ENCODE results near the gene GPANK1. TPM values are rescaled to one million over a fixed set of nuclear protein-coding genes. Genes with fewer than 3 reads are reported as not detected.
A peak's percentile ranks its signal among the peaks of the same experiment; 100 is the strongest.

Gene GPANK1
- total and polyA plus RNA-seq, 2 donors (not counting 1 experiment from before 2014, with no cell fraction given): 22.6 to 24.3 TPM

DNA sequence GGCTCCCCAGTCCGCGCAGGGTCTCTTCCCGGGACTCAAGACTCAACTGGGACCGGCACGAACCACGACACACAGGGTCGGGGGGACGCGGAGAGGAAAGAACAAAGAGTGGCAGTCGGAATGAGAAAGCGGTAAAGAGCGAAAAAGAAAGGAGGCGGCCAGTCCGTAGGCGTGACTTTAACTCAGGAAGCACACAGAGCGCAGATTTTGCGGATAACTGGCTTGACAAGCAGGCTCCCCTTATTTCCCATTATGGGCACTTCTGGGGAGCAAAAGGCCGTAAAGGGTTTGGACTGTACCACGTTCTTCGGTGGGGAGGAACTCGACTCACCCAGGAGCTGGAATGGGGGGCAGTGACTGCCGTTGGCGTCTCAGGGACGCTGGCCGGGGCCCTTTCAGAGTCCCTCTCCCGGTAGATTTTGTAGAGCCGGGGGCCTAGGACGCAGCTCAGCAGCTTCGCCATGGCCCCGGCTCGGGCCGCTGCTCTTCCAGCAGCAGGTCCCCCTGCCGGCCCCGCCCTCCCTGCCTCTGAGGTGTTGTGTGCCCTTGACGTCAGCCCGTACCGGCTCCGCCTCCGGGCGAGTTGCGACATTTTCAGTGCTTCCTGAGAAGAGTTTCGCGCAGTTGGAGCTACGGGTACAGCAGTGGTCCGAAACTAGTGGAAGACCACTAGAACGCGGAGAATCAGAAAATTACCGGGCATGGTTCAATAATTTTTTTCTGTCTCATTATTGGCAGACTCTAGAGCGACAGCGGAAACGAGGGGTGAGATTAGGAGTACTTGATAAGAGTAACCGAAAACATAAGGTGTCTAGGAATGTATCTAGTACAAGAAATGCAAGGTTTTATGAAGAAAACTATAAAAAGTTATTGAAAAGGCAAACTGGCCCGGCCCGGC is 38.3 kb upstream of the GPANK1 start, which contains the start of gene ABHD16A:
TSS of gene ABHD16A (minus strand) at position 506 of the 898 bp plus-strand sequence. CDS start at position 463, 43 bp downstream.
- Mint-ChIP-seq H3K4me1 (peaks cover 31% of the 10 kb centered on the region), H3K27me3 (no peaks in the 10 kb centered on the region), H3K27ac (peak within 1 kb of the TSS; percentile 91), H3K4me3 (peak within 1 kb of the TSS; percentile 98), H3K9me3 (ENCODE audit: insufficient read depth) (no peaks in the 10 kb centered on the region)
- Histone ChIP-seq H3K9me3 (ENCODE audit: control extremely low read depth in 1 of 3, control insufficient read depth in 2 of 3, insufficient read depth in 1 of 3, low read length in 2 of 3) (no peaks in the 10 kb centered on the region), H3K27ac (ENCODE audit: low read length in 2 of 2) (peak within 1 kb of the TSS; percentile 87 to 93), H3K4me2 (replicated peaks; ENCODE audit: low read depth, low read length, poor library complexity, severe bottlenecking) (peak within 1 kb of the TSS; percentile 75), H3K36me3 (replicated peaks in 1 of 2; ENCODE audit: control extremely low read depth in 1 of 2, control insufficient read depth in 1 of 2, extremely low read depth in 1 of 2, insufficient read depth in 2 of 2, low read length in 1 of 2) (peaks cover 0 to 27% of the 10 kb centered on the region in 2 experiments), H4K20me1 (ENCODE audit: control insufficient read depth, insufficient read depth, low read length, poor library complexity, severe bottlenecking) (no peaks in the 10 kb centered on the region), H2AFZ (ENCODE audit: insufficient read depth, low read depth, low read length, poor library complexity, severe bottlenecking) (peak within 1 kb of the TSS; percentile 89), H3K4me3 (ENCODE audit: control extremely low read depth in 1 of 5, extremely low read depth in 1 of 5, insufficient read depth in 1 of 5, low read depth in 2 of 5, low read length in 4 of 5) (peak within 1 kb of the TSS; percentile 65 to 98 (median 96)), H3K79me2 (ENCODE audit: control insufficient read depth, insufficient read depth, low read length) (peaks cover 42% of the 10 kb centered on the region), H3K4me1 (ENCODE audit: control insufficient read depth in 2 of 2, insufficient read depth in 2 of 2, low read length in 2 of 2) (peaks cover 20 to 28% of the 10 kb centered on the region in 2 donors), H3K27me3 (replicated peaks in 1 of 4; ENCODE audit: control extremely low read depth in 1 of 4, control insufficient read depth in 3 of 4, insufficient read depth in 4 of 4, low read length in 3 of 4) (no peaks in the 10 kb centered on the region), H3K9ac (ENCODE audit: low read length) (peak within 1 kb of the TSS; percentile 97)
- ATAC-seq (ENCODE audit: low read depth) (peak; percentile 95), DNase-seq (peak; percentile 99)
- 1% methylated on average over 50 of the region's 54 CpGs for WGBS (ENCODE audit: insufficient coverage)
- POLR2A ChIA-PET: interaction anchor here (0.6 to 1.9 kb wide), 10 partner anchors 22 to 160 kb away, joined by 3 to 16 read pairs (median 6); partner anchors contain the start of genes BAG6, CLIC1, DDAH2 and HSPA1B
- intact Hi-C loops (cut with micrococcal nuclease): loop anchor here (1.0 to 5.0 kb wide), 5 partner anchors 22 to 159 kb away; partner anchors contain the start of genes CSNK2B, DDAH2, LY6G5B and LY6G5C
- CTCF ChIA-PET: interaction anchor here (0.8 to 2.3 kb wide), 12 partner anchors 9 to 130 kb away, joined by 3 to 11 read pairs (median 4); partner anchors contain the start of genes DDAH2, LSM2 and LY6G5C
- TF ChIP-seq EZH2 (IDR thresholded peaks at IDR 0.05; ENCODE audit: borderline replicate concordance, insufficient read depth, low read depth, low read length, poor library complexity, severe bottlenecking) (no peak), CTCF (IDR thresholded peaks at IDR 0.05) (no peak)

All from B cell (primary cell).